Tibial nerve (tissue), 4 donors: Measurements from ENCODE around the gene ALG14. TPM values are rescaled to one million over a fixed set of nuclear protein-coding genes. Genes with fewer than 3 reads are reported as not detected.

Source experiments
- DNase-seq, 2 donors: peaks; one replicate each; pipeline ENCODE4 v3.0.0-alpha.2; 2019; ENCODE audit warnings: low spot score in 2 of 2
- H3K27ac ChIP-seq, 4 donors: fragments of 200-600 bp; sonication (generic) in 3 of 4; one replicate each; pipeline ENCODE4 v1.5.1; 2017 to 2019; ENCODE audit warnings: mild to moderate bottlenecking in 1 of 4
- H3K27me3 ChIP-seq, 2 donors: fragments of 200-600 bp; sonication (generic) in 1 of 2; one replicate each; pipeline versions ENCODE4 v1.5.1 to v1.6.0; 2017 to 2019
- H3K36me3 ChIP-seq, 3 donors: fragments of 200-600 bp; sonication (generic); one replicate each; pipeline ENCODE4 v1.5.1; 2018 to 2019
- H3K4me1 ChIP-seq, 4 donors: fragments of 200-600 bp; sonication (generic) in 3 of 4; one replicate each; pipeline ENCODE4 v1.5.1; 2017 to 2019
- H3K4me3 ChIP-seq, 4 donors: fragments of 200-600 bp; sonication (generic) in 3 of 4; one replicate each; pipeline ENCODE4 v1.5.1; 2017 to 2019; ENCODE audit warnings: mild to moderate bottlenecking in 1 of 4, moderate library complexity in 1 of 4
- H3K9me3 ChIP-seq, 4 donors: fragments of 200-600 bp; sonication (generic) in 3 of 4; one replicate each; pipeline ENCODE4 v1.5.1; 2017 to 2019
- EP300 ChIP-seq, 2 donors: sonication (generic); formaldehyde crosslinking; IDR thresholded peaks; one replicate each; pipeline ENCODE4 v1.6.1; 2017; ENCODE audit warnings: antibody characterized with exemption in 2 of 2, mild to moderate bottlenecking in 1 of 2
- POLR2A ChIP-seq, 2 donors: fragments of 450-650 bp; IDR thresholded peaks; one replicate each; pipeline ENCODE4 v1.6.1; 2017; ENCODE audit warnings: antibody characterized with exemption in 2 of 2, mild to moderate bottlenecking in 2 of 2, moderate library complexity in 2 of 2
- WGBS, 2 donors: methylation state at CpG; one replicate each; pipeline ENCODE4 v1.1.5; 2018; 5-methylcytosine and 5-hydroxymethylcytosine counted together
- total RNA-seq, 4 donors: library from RNA; depleted of rRNA; stranded (reverse); fragments of >200 nt; gene quantifications; one replicate each; pipeline ENCODE4 v1.1.0, GENCODE V29; 2016
- TF ChIP-seq, protein P1 (sequence below), 5 experiments: fragments of 200-600 bp in 3 of 5; fragments of 450-650 bp in 2 of 5; sonication (generic) in 3 of 5; IDR thresholded peaks; one replicate each; pipeline ENCODE4 v1.5.1; 2016 to 2019; ENCODE audit warnings: antibody characterized with exemption in 5 of 5, mild to moderate bottlenecking in 3 of 5, moderate library complexity in 2 of 5

The ALG14 gene
- total RNA-seq, 4 donors from 2014 or later, result 1.1 to 1.6 (median 1.5) TPM

DNA sequence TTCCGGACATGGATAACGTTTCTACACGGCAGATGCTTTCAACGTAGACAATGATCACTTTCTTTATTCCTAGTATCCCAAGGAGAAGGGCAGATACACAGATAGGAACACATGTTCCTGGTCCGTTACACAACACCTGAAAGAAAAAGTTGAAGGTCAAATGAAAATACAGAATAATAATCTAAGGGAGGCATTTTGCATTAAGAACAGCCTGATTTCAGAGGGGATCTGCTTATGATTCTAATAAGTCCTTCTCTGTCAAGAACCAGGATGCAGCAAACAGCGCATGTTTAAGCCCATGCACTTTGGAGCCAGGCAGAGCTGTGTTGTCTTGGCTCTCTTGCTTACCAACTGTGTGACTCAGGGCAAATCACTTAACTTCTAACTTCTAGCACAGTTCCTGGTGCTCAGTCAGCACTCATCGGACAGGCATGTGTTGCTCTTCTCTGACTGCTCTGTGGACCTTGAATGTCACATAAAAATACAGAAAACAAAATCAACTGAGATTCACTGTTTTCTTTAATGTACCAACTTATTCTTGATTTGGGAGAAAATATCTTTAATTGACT, 89.5 kb downstream of the ALG14 start:
- Histone ChIP-seq H3K4me1 (peaks cover 0 to 40% (median 11%) of the 10 kb centered on the region in 4 donors), H3K36me3 (no peaks in the 10 kb centered on the region), H3K27ac (peak overlapping the region in 2 of 4 donors; percentile 12 to 62), H3K9me3 (no peaks in the 10 kb centered on the region), H3K27me3 (no peaks in the 10 kb centered on the region), H3K4me3 (no peak overlapping the region)
- 51 to 59% methylated on average over 7 of the region's 7 CpGs for WGBS, 2 donors
- peak in 1 of 2 donors; percentile 25 for TF ChIP-seq EP300 (IDR thresholded peaks at IDR 0.05)
- no peak for TF ChIP-seq POLR2A (IDR thresholded peaks at IDR 0.05)
- DNase-seq, result no peak

DNA sequence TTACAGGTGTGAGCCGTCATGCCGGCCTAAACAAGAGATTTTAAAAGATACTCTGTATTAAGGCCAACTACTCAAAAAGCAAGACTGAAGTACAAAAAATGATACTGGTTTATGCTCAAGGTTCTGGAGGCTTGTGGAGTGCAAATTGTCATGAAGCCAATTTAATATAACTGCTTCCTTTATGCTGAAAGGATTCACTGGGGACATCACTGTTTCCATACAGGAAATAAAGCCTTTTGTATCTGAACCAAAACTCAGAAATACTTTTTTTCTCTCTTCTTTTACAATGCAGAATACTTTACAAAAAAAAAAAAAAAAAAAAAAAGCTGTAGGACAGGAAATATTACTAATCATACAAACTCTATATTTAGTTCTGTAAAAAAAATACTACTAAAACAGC, 90.4 kb downstream of the ALG14 start:
- no peak for TF ChIP-seq EP300 (IDR thresholded peaks at IDR 0.05)
- no peak for TF ChIP-seq POLR2A (IDR thresholded peaks at IDR 0.05)
- TF ChIP-seq, protein P1, sequence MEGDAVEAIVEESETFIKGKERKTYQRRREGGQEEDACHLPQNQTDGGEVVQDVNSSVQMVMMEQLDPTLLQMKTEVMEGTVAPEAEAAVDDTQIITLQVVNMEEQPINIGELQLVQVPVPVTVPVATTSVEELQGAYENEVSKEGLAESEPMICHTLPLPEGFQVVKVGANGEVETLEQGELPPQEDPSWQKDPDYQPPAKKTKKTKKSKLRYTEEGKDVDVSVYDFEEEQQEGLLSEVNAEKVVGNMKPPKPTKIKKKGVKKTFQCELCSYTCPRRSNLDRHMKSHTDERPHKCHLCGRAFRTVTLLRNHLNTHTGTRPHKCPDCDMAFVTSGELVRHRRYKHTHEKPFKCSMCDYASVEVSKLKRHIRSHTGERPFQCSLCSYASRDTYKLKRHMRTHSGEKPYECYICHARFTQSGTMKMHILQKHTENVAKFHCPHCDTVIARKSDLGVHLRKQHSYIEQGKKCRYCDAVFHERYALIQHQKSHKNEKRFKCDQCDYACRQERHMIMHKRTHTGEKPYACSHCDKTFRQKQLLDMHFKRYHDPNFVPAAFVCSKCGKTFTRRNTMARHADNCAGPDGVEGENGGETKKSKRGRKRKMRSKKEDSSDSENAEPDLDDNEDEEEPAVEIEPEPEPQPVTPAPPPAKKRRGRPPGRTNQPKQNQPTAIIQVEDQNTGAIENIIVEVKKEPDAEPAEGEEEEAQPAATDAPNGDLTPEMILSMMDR (IDR thresholded peaks at IDR 0.05), result no peak
- Histone ChIP-seq H3K4me1 (peaks cover 0 to 40% (median 11%) of the 10 kb centered on the region in 4 donors), H3K36me3 (no peaks in the 10 kb centered on the region), H3K27ac (peak overlapping the region in 2 of 4 donors; percentile 50 to 70), H3K4me3 (no peak overlapping the region), H3K9me3 (no peaks in the 10 kb centered on the region), H3K27me3 (no peaks in the 10 kb centered on the region)
- WGBS, 2 donors, result 86 to 100% methylated on average over 2 of the region's 2 CpGs
- no peak for DNase-seq

DNA sequence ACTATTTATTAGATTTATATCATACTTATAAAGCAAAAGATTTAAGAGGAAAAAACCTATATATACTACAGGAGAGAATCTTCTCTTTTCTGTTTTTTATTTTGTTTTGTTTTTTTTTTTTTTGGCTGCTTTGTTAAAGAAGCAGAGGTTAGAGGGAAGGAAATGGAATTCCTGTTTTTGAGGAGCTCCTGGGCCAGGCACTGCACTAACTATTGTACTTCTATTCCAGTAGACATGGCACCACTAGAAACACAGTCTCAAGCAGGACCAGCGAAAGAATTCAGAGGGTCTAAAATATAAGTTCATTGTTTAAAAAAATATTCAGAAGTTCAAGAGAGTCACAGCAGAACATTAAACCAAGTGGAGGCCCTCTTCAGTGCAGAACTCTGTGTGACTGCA, 91.2 kb downstream of the ALG14 start:
- H3K4me1 ChIP-seq, result peaks cover 0 to 40% (median 11%) of the 10 kb centered on the region in 4 donors
- H3K4me3 ChIP-seq, result no peak overlapping the region
- DNase-seq, result no peak
- no peaks in the 10 kb centered on the region for H3K36me3 ChIP-seq
- TF ChIP-seq POLR2A (IDR thresholded peaks at IDR 0.05), result no peak
- 74 to 81% methylated on average over 1 of the region's 1 CpG for WGBS, 2 donors
- H3K9me3 ChIP-seq, result no peaks in the 10 kb centered on the region
- peak overlapping the region in 2 of 4 donors; percentile 50 to 70 for H3K27ac ChIP-seq
- no peaks in the 10 kb centered on the region for H3K27me3 ChIP-seq

DNA sequence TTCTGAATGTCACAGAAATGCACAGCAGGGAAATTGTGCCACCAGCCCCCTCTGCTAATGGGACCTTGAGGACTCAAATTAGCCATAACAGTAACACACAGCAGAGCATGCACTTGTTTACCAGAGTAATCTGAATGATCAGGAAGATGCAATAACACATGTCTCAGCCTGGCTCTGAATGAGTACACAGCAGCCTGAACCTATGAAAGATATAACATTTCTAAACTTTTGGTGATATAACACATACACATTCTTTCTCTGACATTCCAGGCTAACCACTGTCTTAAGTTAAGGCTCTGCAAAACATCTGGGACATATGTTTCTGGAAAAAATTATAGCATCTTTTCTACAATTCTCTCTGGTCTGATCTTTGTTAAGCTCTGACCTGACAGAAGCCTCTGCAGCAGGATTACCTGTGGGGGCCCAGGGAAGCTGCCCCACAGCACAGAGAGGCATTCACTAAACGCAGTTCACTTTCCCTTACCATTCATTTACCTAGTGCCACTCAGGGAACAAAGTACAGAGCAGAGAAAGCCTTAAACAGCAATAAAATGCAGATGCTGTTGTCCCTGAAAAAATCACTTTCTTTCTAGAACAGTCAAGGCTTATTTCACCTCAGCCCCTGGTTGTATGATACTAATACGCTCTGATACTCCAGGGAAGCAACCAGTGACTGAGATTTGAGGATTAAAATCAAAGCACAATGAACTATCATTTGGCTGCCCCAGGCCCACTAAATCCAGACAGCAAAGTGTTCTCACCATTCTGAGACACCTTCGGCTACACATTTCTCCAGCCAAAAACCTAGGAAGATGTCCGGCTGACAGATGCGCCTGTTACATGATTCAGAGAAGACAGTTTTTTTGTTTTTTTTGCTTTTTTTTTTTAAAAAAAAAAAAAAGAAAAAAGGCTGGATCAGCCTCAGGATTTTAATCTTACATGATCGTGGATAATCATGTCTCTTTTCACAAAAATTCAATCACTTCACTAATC, 91.9 kb downstream of the ALG14 start:
- no peak for DNase-seq
- 71 to 76% methylated on average over 6 of the region's 6 CpGs for WGBS, 2 donors
- Histone ChIP-seq H3K4me3 (no peak overlapping the region), H3K9me3 (no peaks in the 10 kb centered on the region), H3K27me3 (no peaks in the 10 kb centered on the region), H3K27ac (peak overlapping the region in 3 of 4 donors; percentile 50 to 70 (median 50)), H3K4me1 (peaks cover 0 to 40% (median 11%) of the 10 kb centered on the region in 4 donors), H3K36me3 (no peaks in the 10 kb centered on the region)
- no peak for TF ChIP-seq EP300 (IDR thresholded peaks at IDR 0.05)
- TF ChIP-seq POLR2A (IDR thresholded peaks at IDR 0.05), result no peak
- TF ChIP-seq, protein P1 (IDR thresholded peaks at IDR 0.05), result no peak

DNA sequence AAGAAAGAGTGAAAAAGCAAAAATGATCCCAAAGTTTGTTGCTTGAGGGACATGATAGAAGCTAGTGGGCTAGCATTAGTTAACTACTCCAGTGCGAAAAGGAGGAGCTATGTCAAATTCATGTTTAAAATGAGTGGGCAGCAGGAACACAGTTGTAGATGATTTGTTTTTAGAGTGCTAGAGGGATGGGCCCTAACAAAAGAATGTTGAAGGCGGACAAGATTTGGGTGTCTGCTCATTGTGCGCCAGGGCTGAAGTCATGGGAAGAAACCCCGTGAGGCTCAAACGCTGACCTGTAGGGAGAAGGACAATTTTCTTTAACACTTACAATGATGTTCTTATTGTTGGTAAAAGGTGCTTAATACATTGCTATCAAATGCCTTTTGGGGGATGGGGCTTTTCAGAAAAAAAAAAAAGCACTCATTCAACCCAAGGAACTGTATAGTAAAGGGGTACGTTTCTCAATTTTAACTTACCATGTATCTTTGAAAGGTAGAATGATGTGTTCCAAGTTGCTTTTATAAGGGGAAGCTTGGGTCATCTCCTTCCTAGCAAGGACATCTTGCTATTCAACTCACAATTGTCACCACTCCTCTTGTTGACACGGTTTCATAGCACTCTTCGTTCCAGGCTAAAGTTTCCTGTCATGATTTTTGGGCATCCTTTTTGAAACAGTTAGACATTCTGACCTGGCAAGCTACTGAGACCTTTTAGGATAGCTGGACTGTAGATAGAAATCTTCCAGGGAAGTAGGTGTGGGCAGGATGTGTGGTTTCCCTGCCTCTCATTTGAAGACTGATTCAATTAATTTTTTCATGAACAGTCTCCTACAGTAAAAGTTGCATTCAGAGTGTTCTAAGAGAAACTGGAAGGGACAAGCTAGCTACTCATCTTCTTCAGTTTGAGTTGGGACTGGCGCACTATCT, 92.8 kb downstream of the ALG14 start:
- Histone ChIP-seq H3K27ac (peak overlapping the region; percentile 6 to 70 (median 50)), H3K4me3 (no peak overlapping the region), H3K9me3 (no peaks in the 10 kb centered on the region), H3K36me3 (no peaks in the 10 kb centered on the region), H3K4me1 (peaks cover 0 to 33% (median 10%) of the 10 kb centered on the region in 4 donors), H3K27me3 (no peaks in the 10 kb centered on the region)
- TF ChIP-seq POLR2A (IDR thresholded peaks at IDR 0.05) (no peak), EP300 (IDR thresholded peaks at IDR 0.05) (peak in 1 of 2 donors; percentile 34)
- TF ChIP-seq, protein P1 (IDR thresholded peaks at IDR 0.05), result no peak
- 52 to 56% methylated on average over 9 of the region's 9 CpGs for WGBS, 2 donors
- no peak for DNase-seq
